Adipocyte (in vitro differentiated cells): ENCODE results near the gene COA8.

Experiments used
- DNase-seq: peaks from one replicate; pipeline ENCODE4 v3.0.0-alpha.2; 2015; ENCODE audit warnings: low read depth
- H3K27me3 ChIP-seq: replicated peaks from 2 replicates; pipeline ENCODE4 v1.7.0; 2013; ENCODE audit warnings: mild to moderate bottlenecking, low read length, moderate library complexity; ENCODE audit not compliant: control insufficient read depth, insufficient read depth
- H3K36me3 ChIP-seq: 2 replicates; pipeline ENCODE4 v1.7.0; 2013; ENCODE audit warnings: low read length, mild to moderate bottlenecking, moderate library complexity; ENCODE audit not compliant: control insufficient read depth, insufficient read depth, severe bottlenecking
- H3K4me1 ChIP-seq: 2 replicates; pipeline ENCODE4 v1.7.0; 2013; ENCODE audit warnings: mild to moderate bottlenecking, low read length, moderate library complexity; ENCODE audit not compliant: control insufficient read depth, insufficient read depth
- H3K4me3 ChIP-seq: 2 replicates; pipeline ENCODE4 v1.7.0; 2013; ENCODE audit warnings: mild to moderate bottlenecking, low read length, moderate library complexity
- H3K9ac ChIP-seq: 2 replicates; pipeline ENCODE4 v1.7.0; 2013; ENCODE audit warnings: mild to moderate bottlenecking, low read length, moderate library complexity
- H3K9me3 ChIP-seq: 2 replicates; pipeline ENCODE4 v1.7.0; 2013; ENCODE audit warnings: mild to moderate bottlenecking, low read length, moderate library complexity; ENCODE audit not compliant: control insufficient read depth

Gene COA8

DNA sequence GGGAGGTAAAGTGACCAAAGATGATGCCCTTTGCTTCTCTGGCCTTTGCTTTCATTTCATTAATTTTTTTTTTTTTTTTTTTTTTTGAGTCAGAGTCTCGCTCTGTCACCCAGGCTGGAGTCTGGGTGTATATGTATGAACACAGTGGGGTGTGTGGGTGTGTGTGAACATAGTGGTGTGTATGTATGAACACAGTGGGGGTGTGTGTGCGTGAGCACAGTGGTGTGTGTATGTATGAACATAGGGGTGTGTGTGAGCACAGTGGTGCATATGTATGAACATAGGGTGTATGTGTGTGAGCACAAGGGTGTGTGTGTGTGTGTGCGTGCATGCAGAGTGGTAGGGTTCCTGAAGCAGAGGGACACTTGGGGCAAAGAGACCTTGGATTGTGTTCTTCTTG, 75.8 kb downstream of the COA8 start:
- peaks cover 39% of the 10 kb centered on the region for H3K4me1 ChIP-seq
- H3K9ac ChIP-seq = no peak overlapping the region
- H3K27me3 ChIP-seq = no peaks in the 10 kb centered on the region
- peaks cover 6% of the 10 kb centered on the region for H3K36me3 ChIP-seq
- no peak for DNase-seq
- no peak overlapping the region for H3K4me3 ChIP-seq
- no peaks in the 10 kb centered on the region for H3K9me3 ChIP-seq
